Panc1 (cell line): ENCODE results near the gene FILIP1. TPM values are rescaled to one million over a fixed set of nuclear protein-coding genes. Genes with fewer than 3 reads are reported as not detected.

Source experiments
- ATAC-seq: fragments of 200-7000 bp; cut with Tn5 transposase; 2 replicates; pipeline ENCODE4 v1.9.1; 2020; ENCODE audit warnings: mild to moderate bottlenecking, moderate library complexity
- BruUV-seq: library from RNA; stranded (reverse); fragments of 400-500 nt; replicated peaks from 2 replicates; lab custom pipeline; 2021; lab: Mats Ljungman, UMichigan
- CTCF ChIA-PET: fragments of 300-600 bp; sonication (Branson Sonifier 250); formaldehyde crosslinking; loops from one replicate; lab custom pipeline; 2022; ENCODE audit warnings: antibody characterized with exemption; lab: Charles Lee
- POLR2A ChIA-PET: fragments of 300-600 bp; sonication (Branson Sonifier 250); formaldehyde crosslinking; loops from one replicate; lab custom pipeline; 2022; ENCODE audit warnings: antibody characterized with exemption; lab: Charles Lee
- DNase-seq: peaks from one replicate; pipeline ENCODE4 v3.0.0-alpha.2; 2010; ENCODE audit warnings: low read depth, low spot score
- H3K27ac ChIP-seq: 2 replicates; pipeline ENCODE4 v1.5.1; 2011; ENCODE audit warnings: mild to moderate bottlenecking, low read length, inconsistent platforms
- H3K27me3 ChIP-seq: fragments of 200-500 bp; sonication (Bioruptor generic); 2 replicates; pipeline ENCODE4 v1.6.0; 2014; ENCODE audit warnings: low read length, inconsistent platforms; ENCODE audit not compliant: control insufficient read depth, insufficient read depth
- H3K36me3 ChIP-seq: fragments of 200-500 bp; sonication (Bioruptor generic); 2 replicates; pipeline ENCODE4 v1.5.1; 2014; ENCODE audit warnings: inconsistent platforms, mild to moderate bottlenecking, low read length, moderate library complexity; ENCODE audit not compliant: control insufficient read depth, insufficient read depth
- H3K4me1 ChIP-seq: 2 replicates; pipeline ENCODE4 v1.5.1; 2011; ENCODE audit warnings: inconsistent platforms, mild to moderate bottlenecking, low read length, moderate library complexity; ENCODE audit not compliant: control insufficient read depth, insufficient read depth
- H3K4me3 ChIP-seq, 2 experiments: 2 replicates each; pipeline ENCODE4 v1.5.1; 2011 to 2012; ENCODE audit warnings: low read depth in 2 of 2, low read length in 2 of 2, mild to moderate bottlenecking in 2 of 2, inconsistent platforms in 1 of 2, moderate library complexity in 1 of 2
- H3K9me3 ChIP-seq: fragments of 200-500 bp; sonication (Bioruptor generic); 2 replicates; pipeline ENCODE4 v1.5.1; 2014; ENCODE audit warnings: low read depth, mild to moderate bottlenecking, inconsistent platforms, low read length, moderate library complexity; ENCODE audit not compliant: control insufficient read depth, insufficient read depth
- CTCF ChIP-seq: fragments of 450-650 bp; IDR thresholded peaks from 2 replicates; pipeline ENCODE4 v1.5.1; 2017; ENCODE audit warnings: mild to moderate bottlenecking
- POLR2AphosphoS5 ChIP-seq: IDR thresholded peaks from 2 replicates; pipeline ENCODE4 v1.6.1; 2012; ENCODE audit warnings: mild to moderate bottlenecking, low read depth, low read length, moderate library complexity
- REST ChIP-seq, 2 experiments: IDR thresholded peaks; 2 replicates each; pipeline ENCODE4 v1.6.1; 2011 to 2012; ENCODE audit warnings: low read depth in 2 of 2, control low read depth in 1 of 2, low read length in 1 of 2, mild to moderate bottlenecking in 1 of 2, moderate library complexity in 1 of 2; ENCODE audit not compliant: insufficient read depth in 1 of 2
- SIN3A ChIP-seq: IDR thresholded peaks from 2 replicates; pipeline ENCODE4 v1.6.1; 2012; ENCODE audit warnings: low read depth, mild to moderate bottlenecking, low read length, moderate library complexity, borderline replicate concordance; ENCODE audit not compliant: insufficient read depth
- TCF7L2 ChIP-seq: IDR thresholded peaks from 2 replicates; pipeline ENCODE4 v1.6.1; 2011; ENCODE audit warnings: mild to moderate bottlenecking, low read depth, low read length, inconsistent platforms
- in situ Hi-C: cut with HindIII; loops from 2 replicates; pipeline ENCODE4 v1.10.0; 2016; ENCODE audit warnings: low sequenced_read_pairs, low pct_unique_long_range_greater_than_20kb
- intact Hi-C: fragments of 100-400 bp; cut with micrococcal nuclease; formaldehyde crosslinking; loops from one replicate; pipeline ENCODE4 v1.10.0; 2022; ENCODE audit not compliant: unreplicated experiment
- total RNA-seq: library from RNA; stranded (reverse); gene quantifications from one replicate; pipeline ENCODE4 v1.2.1, GENCODE V29; 2021; ENCODE audit not compliant: unreplicated experiment

Gene FILIP1
- total RNA-seq, 1 experiment from 2014 or later, result 0.26 TPM

- Histone ChIP-seq H3K36me3 (no peaks in the 10 kb centered on the region), H3K4me1 (no peaks in the 10 kb centered on the region), H3K27ac (no peak overlapping the region), H3K27me3 (peaks cover under 1% of the 10 kb centered on the region), H3K4me3 (no peak overlapping the region), H3K9me3 (no peaks in the 10 kb centered on the region)
- no peak for TF ChIP-seq REST (IDR thresholded peaks at IDR 0.05; ENCODE audit: insufficient read depth in 1 of 2, low read depth in 2 of 2, low read length in 1 of 2)
- TF ChIP-seq TCF7L2, result no peak
- ATAC-seq, result no peak
- no peak for DNase-seq
- CTCF ChIA-PET, result interaction anchor here (0.6 kb wide), 1 partner anchor 1803 kb away, joined by 8 read pairs; no protein-coding TSS in a partner anchor
- no TSS peak for BruUV-seq
- intact Hi-C loops, result no loop called here
- POLR2A ChIA-PET, result interaction anchor here (0.6 kb wide), 1 partner anchor 245 kb away, joined by 5 read pairs; no protein-coding TSS in a partner anchor
- in situ Hi-C loops, result no loop called here
Observed at GRCh38 chr6:75499640-75500039, 6.0 kb upstream of the FILIP1 start.

- ATAC-seq (no peak), DNase-seq (no peak)
- Histone ChIP-seq H3K9me3 (no peaks in the 10 kb centered on the region), H3K36me3 (no peaks in the 10 kb centered on the region), H3K4me1 (peaks cover under 1% of the 10 kb centered on the region; the same call in 1 of the 2 replicates), H3K4me3 (no peak overlapping the region), H3K27ac (no peak overlapping the region), H3K27me3 (peaks cover 8% of the 10 kb centered on the region)
- in situ Hi-C loops, result no loop called here
- intact Hi-C loops, result no loop called here
- no TSS peak for BruUV-seq
- TF ChIP-seq SIN3A (no peak), CTCF (no peak), POLR2AphosphoS5 (no peak), REST (IDR thresholded peaks at IDR 0.05; ENCODE audit: insufficient read depth in 1 of 2, low read depth in 2 of 2, low read length in 1 of 2) (no peak), TCF7L2 (no peak)
- ChIA-PET POLR2A (no interaction called here), CTCF (no interaction called here)
Observed at GRCh38 chr6:75498862-75499261, 5.3 kb upstream of the FILIP1 start.
